Measurements from ENCODE around the gene MRAP.
"Not testable (repeated sequence)": the region's sequence is repeated elsewhere in the genome, so short reads cannot be mapped to it uniquely, and the experiment has no call there.

Gene MRAP

DNA sequence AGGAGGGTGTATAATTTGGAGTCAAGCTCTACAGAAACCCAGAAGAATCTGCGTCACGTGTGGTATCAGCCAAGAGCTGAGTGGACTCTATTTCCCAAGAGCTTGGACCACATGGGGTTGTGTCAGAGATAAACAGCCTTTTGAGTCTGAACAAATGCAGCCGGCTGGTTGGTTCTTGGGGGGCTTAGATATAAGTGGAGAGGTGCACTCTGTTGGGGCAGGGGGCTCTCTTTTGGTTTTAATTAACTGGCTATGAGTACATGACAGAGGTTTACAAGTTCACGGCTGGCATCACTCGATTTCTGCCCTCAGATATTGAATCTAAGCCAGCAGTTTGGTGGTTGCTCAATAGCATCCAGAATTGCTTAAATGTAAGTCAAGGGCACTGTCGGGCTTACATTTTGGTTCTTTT is 501 bp upstream of the MRAP start:
- no peak overlapping the region for H3K27ac ChIP-seq
- DNase-seq (ENCODE audit: low read depth, low spot score), result no peak

DNA sequence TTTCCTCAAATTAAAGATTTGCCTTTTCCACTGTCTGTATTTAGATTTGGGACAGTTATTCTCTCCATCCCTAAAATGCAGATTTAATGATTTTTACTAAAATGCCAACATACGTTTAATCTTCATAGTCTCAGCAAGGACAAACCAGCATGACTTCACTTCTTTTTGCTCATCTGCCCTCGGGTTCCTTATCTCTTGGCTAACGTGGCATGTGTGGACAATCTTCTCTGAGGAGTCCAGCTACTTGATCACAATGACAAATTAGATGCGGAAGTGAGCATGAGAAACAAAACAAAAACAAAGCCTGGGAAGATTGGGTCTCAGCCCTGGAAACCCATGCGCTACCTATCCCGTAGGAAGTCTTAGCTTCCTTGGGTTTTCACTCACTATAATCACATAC is 1.0 kb downstream of the MRAP start:
- no peak for DNase-seq (ENCODE audit: low read depth, low spot score)

DNA sequence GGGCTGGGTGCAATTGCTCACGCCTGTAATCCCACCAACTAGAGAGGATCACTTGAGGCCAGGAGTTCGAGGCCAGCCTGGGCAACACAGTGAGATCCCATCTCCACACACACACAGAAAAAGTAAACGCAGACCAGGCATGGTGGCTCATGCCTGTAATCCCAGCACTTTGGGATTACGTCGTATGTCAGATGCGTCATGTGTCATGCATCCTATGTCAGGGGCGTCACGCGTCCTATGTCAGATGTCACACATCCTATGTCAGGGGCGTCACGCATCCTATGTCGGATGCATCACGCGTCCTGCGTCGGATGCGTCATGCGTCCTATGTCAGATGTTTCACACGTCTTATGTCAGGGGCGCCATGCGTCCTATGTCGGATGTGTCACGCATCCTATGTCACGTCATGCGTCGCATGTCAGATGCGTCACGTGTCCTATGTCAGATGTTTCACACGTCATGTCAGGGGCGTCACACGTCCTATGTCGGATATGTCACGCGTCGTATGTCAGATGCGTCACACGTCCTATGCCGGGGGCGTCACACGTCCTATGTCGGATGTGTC is 1.5 kb downstream of the MRAP start:
- H3K27ac ChIP-seq, result no peak overlapping the region
- DNase-seq (ENCODE audit: low read depth, low spot score), result no peak

More for the DNA sequence above, 1.0 kb downstream of the MRAP start:
- H3K27ac ChIP-seq, result no peak overlapping the region

DNA sequence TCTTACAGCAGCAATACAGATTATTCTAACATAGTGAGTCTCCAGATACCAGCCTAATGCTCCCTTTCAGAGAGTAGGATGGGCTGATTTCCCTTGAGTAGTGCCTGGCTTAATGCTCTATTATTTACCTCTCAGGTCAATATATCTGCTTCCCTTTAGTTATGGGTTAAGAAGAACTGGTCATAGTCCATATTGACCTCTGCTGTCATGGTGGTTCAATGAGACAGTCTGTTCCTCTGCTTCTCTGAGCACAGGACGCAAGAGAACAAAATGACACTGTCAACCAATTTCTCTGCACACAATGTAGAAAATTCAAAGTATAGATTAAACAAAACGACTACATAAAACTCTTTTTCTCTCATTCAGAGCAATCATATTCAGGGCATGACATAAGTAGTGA is 2.9 kb downstream of the MRAP start:
- DNase-seq (ENCODE audit: low read depth, low spot score), result no peak

DNA sequence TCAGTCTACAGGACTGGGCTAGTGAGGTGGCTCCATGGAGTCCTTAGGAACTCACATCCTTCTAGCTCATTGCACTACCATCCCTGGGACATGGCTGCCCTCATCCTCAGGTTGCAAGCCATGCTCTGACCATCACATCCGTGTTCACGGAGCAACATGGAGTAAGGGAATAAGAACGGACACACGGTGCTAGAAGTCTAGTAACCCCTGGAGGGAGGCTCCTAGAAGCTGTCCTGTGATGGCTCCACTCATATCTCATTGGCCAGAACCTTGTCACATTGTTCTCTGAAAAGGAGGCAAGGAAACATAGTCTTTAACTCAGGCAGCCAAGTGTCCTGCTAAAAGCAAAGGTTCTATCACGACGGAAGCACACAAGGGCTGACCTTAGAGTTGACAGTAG is 3.9 kb downstream of the MRAP start:
- H3K27ac ChIP-seq, result no peak overlapping the region
- no peak for DNase-seq (ENCODE audit: low read depth, low spot score)

More for the DNA sequence above, 2.9 kb downstream of the MRAP start:
- H3K27ac ChIP-seq, result no peak overlapping the region

DNA sequence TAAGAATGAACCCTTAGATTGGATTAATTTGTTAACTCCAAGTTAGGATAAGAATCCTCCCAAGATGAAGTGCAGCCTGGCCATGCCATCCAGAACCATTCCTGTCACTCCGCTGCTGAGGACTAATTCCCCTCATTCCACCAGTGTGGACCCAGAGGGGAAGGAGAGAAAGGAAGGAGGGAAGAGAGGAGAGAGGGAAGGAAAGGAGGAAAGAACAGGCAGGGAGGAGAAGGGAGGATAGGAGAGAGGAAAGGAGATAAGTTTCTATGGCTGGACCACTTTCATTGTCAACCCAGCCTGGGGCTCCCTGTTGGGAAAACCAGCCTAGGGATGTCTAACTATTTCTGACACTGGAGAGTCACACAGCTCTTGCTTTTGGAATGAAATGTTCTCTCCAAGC is 4.7 kb downstream of the MRAP start:
- no peak overlapping the region for H3K27ac ChIP-seq
- DNase-seq (ENCODE audit: low read depth, low spot score), result no peak

DNA sequence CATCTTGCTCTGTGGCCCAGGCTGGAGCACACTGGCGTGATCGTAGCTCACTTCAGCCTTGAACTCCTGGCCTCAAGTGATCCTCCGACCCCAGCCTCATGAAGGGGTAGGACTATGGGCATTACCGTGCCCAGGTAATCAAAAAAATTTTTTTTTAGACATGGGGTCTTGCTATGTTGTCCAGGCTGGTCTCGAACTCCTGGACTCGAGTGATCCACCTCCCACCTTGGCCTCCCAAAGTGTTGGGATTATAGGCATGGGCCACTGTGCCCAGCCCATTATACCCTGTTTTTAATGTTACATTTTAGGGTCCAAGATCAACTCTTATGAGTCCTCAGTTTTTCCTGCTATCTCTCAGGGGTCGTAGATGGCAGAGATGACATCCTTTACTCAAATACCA is 6.3 kb downstream of the MRAP start:
- no peak for DNase-seq (ENCODE audit: low read depth, low spot score)
- no peak overlapping the region for H3K27ac ChIP-seq

DNA sequence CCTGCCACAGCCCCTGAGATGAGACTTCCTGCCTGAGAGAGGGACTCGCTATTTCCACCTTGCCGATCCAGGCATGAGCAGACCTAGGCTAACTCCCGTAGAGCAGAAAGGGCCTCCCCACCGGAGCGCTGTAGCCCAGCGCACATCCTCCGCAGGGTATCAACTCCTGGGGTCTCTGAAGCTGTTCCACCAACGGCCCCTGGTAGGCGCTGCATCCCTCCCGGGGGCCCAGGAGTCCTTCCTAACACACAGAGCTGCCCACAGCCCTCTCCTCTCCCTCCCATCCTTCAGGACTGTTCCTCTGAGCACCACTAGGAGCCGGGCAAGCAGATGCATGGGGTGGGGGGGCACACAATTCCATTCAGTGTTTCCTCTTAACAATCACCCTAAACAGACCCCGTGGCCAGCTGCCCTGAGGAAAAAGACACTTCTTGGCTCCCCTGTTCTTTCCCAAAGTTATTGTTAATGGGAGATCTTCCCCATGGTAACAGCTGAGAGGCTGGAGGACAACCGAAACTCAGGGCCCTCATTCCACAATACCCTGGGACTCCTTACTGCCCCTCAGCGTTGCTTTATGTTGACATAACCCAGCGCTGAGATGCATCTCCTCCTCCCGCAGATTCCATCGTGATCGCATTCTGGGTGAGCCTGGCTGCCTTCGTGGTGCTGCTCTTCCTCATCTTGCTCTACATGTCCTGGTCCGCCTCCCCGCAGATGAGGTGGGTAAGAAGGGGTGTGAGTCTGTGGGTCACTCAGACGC is 7.5 kb downstream of the MRAP start:
- no peak for DNase-seq (ENCODE audit: low read depth, low spot score)
- no peak overlapping the region for H3K27ac ChIP-seq

DNA sequence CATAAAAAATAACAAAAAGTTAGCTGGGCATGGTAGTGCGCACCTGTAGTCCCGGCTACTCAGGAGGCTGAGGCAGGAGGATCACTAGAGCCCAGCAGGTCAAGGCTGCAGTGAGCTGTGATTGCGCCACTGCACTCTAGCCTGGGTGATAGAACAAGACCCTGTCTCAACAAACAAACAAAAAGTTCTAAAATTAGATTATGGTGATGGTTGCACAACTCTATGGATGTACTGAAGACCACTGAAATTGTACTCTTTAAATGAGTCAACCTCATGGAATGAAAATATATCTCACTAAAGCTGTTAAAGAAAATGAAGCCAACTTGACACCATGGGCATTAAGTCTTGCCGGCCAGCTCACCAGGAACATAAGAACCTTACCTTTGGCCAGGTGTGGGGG is 9.1 kb downstream of the MRAP start:
- no peak for DNase-seq (ENCODE audit: low read depth, low spot score)
- no peak overlapping the region for H3K27ac ChIP-seq

DNA sequence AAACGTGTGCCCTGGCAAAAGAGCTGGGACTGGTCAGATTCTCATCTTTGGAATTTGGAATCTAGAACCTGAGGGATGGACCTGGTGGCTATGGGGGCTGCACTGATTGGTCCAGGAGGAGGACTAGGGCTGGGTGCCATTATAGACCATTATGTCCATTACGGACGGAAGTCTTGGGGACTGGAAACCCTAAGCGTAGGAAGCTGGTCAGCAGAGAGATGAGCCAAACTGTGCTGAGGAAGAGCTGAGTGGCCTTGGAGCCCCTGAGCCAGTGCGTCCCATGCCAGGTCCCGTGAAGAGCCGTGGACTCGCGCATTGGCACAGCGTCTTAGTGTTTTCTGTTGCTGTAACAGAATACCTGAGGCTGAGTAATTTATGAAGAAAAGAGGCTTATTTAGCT is 10.0 kb downstream of the MRAP start:
- DNase-seq (ENCODE audit: low read depth, low spot score), result no peak
- no peak overlapping the region for H3K27ac ChIP-seq

DNA sequence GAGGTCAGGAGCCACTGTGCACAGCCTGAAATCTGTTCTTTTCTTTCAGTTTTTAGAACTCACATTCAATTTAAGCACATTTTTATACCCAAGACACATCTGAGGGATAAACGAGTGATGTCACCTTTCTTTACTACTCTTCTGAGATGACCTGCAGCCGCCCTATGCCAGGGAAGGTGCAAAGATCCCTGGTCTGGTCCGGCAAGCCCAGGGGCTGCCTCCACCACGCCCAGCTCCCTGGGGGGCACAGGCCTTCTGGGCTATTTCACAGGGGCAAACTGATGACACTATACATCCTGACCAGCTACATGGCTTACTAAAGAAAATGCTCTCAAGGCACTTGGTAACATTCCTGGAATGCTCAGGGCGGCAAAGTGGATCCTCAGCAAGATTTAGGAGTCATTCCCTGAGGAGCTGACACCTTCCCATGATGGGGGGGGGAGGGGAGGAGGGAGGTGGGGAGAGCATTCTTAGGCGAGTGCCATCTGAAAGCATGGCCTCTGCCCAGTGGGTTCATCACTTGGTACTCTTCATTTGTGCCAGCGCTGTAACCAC is 11.3 kb downstream of the MRAP start:
- H3K27ac ChIP-seq, result no peak overlapping the region
- no peak for DNase-seq (ENCODE audit: low read depth, low spot score)

DNA sequence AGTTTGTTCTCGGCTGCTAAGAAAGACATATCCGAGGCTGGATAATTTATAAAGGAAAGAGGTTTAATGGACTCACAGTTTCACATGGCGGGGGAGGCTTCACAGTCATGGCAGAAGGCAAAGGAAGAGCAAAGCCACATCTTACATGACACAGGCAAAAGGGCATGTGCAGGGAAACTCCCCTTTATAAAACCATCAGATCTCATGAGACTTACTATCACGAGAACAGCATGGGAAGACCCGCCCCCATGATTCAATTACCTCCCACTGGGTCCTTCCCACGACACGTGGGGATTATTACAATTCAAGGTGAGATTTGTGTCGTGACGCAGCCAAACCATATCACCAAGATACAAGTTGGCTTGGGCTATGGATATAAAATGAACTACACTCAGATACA is 12.3 kb downstream of the MRAP start:
- DNase-seq (ENCODE audit: low read depth, low spot score); H3K27ac ChIP-seq: not testable (repeated sequence)

DNA sequence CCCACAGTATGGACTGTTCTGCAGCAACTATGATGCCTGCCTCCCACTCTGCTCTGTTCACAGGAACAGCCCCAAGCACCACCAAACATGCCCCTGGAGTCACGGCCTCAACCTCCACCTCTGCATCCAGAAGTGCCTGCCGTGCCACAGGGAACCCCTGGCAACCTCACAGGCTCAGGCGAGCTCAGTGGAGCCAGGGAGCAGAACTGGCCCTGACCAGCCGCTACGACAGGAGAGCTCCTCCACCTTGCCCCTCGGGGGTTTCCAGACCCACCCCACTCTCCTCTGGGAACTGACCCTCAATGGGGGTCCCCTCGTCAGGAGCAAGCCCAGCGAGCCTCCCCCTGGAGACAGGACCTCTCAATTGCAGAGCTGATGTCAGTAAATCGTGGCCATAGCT is 13.0 kb downstream of the MRAP start:
- DNase-seq (ENCODE audit: low read depth, low spot score), result no peak
- H3K27ac ChIP-seq, result no peak overlapping the region

DNA sequence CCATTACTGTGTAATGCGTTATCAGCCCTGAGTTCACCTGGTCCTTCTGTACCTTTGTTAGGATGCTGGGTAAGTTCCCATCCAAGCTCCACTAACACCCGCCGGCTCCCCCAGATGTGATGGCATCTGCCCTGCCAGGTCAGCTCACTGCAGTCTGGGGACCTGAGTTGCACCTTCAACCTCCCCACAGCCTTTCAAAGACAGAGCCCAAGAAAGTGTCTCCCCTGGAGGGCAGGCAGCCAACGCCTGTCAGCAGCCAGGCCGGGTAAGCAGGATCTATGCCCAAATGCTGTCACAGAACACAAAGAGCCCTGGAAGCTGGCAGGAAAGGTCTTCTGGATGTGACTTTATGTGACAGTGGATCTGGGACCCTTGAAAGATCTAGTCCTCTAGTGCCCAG is 13.7 kb downstream of the MRAP start:
- no peak for DNase-seq (ENCODE audit: low read depth, low spot score)
- H3K27ac ChIP-seq, result no peak overlapping the region

DNA sequence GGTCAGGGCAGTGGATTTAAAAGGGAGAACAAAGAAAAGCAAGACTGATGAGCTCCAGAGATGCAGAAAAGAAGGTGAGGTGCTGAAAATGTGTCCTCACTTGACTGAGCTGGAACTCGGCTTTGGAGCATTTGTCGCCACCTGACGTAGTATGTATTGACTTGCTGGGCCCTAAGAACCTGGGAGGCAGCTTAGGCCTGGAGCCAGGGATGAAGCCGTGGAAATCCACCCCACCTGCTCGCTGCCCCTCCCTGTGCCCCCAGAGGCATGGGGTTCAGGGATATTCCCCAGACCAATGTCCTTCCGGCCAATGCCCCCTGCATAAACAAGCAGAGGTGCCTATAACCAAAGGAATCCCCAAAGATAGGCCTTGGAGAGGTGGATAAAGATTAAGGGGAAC is 14.3 kb downstream of the MRAP start:
- no peak for DNase-seq (ENCODE audit: low read depth, low spot score)
- no peak overlapping the region for H3K27ac ChIP-seq

DNA sequence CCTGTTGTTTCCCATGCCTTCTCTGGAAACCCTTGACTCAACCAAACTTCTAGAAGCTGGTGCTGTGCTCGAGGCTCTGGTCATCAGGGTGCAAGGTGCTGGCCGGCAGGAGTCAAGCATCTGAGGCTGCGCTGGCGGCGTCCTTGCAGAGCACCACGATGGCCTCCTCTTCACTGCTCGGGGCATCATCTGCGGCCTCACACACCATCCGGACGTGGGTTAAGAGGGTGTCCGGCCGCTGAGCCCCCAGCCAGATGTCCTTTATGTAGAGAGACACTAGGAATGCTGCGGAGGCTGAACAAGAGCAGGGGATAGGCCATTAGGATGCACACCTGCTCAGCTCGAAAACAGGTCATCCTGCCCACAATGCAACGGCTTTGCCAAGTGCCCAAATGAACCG is 16.2 kb downstream of the MRAP start:
- no peak for DNase-seq (ENCODE audit: low read depth, low spot score)
- no peak overlapping the region for H3K27ac ChIP-seq

DNA sequence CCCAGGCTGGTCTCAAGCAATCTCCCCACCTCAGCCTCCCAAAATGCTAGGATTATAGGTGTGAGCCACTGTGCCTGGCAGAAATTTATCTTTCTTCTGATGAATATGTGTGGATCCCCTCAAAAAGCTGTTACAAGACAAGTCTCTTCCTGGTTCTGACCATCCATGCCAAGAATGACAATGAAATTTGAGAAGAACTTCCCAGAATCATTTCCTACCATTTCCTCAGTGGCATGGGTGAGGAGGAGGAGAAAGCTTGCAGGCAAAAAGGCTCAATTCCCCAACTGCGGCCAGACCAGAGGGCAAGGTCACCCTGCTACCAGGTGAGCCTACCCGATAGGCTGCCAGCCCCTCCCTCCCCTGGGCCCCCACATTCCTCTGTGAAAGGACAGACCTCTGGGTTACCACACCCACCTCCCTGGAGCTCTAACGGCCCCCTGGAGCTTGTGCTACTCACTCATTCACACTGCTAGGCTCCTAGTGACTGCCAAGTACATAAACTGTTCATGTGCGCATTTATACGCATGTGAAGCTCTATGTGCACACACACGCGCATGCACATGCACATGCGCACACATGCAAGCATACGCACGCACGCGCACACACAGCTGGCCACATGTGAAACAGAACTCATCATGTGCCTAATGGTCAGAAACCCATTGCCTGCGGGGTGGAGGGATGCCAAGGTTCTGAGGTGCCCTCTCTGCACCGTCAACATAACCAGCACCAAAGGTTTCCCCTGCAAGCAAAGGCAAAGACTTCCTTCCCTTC is 17.0 kb downstream of the MRAP start:
- no peak for DNase-seq (ENCODE audit: low read depth, low spot score)

DNA sequence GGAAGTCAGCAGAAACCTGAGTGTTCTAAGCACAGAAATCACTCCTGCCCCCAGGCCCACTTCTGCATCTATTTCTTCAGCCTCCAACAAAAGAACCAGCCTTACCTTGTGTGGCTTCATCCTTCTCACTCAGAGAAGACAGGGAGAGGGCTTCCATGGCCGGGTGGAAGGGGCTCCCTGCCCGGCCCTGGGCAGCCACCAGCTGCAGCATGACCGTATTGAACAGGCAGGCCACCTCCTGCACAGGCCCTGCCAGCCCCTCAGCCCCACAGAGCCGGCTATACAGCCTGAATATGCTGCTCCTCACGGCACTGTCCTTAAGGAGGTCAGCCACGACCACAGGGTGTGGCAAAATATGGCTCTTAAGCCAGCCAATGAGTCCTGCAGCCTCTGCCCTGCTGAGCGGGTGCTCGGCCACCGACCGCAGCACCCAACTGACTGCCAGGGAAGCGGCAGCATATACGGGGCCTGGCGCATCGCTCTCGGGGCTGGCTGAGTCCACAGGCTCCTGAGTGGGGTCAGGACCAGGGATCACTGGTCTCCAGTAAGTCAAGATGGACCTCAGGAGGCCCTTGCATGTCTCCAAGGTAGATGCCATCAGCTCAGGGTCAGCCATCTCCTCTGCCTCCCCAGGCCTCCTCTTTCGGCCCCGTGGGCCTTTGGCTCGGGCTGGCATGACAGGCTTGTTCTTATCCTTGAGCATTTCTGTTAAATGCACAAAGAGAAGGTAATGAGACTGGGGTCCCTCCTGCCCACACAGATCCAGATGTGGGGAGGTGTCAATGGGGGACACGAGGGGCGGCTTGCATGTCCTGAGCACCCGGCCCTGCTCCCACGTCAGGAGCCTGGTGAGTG is 17.9 kb downstream of the MRAP start:
- H3K27ac ChIP-seq, result no peak overlapping the region
- no peak for DNase-seq (ENCODE audit: low read depth, low spot score)

More for the DNA sequence above, 17.0 kb downstream of the MRAP start:
- H3K27ac ChIP-seq, result no peak overlapping the region

DNA sequence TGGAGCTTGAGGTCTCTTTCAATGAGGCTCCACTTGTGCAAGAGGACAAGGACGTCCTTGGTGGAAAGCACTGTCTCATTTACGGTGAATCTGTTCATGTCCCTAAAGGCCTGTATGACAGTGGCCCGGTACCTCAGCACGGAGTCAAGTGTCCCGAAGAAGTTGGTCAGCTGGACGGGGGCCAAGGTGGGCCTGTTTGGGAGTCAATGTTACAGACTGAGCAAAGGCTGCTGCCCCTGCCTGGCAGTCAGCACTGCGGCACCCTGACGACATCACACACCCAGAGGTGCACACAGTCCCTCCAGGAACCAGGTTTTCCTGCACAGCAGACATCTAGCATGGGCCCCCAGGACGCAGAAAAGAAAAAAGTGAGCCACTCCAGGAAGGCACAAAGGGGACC is 19.1 kb downstream of the MRAP start:
- no peak overlapping the region for H3K27ac ChIP-seq
- no peak for DNase-seq (ENCODE audit: low read depth, low spot score)

DNA sequence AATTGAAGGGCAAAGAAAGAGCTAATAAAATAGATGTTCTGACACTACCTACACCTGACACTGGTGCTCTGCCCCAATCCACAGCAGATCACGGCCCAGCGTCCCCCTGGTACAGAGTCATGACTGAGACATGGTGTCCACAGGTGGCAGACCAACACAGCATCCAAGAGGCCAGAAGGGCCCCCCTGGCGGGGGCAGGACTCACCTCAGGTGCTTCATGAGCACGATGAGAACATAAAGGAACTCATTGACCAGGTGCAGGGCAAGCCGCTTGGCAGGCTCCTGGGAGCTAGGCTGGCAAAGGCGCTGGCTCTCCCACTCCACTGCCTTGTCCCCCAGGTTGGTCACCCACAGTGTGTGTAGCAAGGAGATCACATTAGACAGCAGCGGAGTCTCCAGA is 20.4 kb downstream of the MRAP start:
- no peak for DNase-seq (ENCODE audit: low read depth, low spot score)
- no peak overlapping the region for H3K27ac ChIP-seq
